Vagina (tissue), 2 donors: ENCODE data around the gene TYMS. TPM values are rescaled to one million over a fixed set of nuclear protein-coding genes. Genes with fewer than 3 reads are reported as not detected.

Experiments
- DNase-seq, 2 donors: peaks; one replicate each; pipeline ENCODE4 v3.0.0-alpha.2; 2017; ENCODE audit errors: extremely low spot score in 2 of 2
- H3K27ac ChIP-seq: fragments of 200-600 bp; sonication (generic); one replicate; pipeline ENCODE4 v1.5.1; 2019
- H3K27me3 ChIP-seq: fragments of 200-600 bp; sonication (generic); one replicate; pipeline ENCODE4 v1.5.1; 2019
- H3K36me3 ChIP-seq, 2 donors: fragments of 200-600 bp; sonication (generic); one replicate each; pipeline ENCODE4 v1.5.1; 2017 to 2019
- H3K4me1 ChIP-seq: fragments of 200-600 bp; sonication (generic); one replicate; pipeline ENCODE4 v1.5.1; 2019
- H3K4me3 ChIP-seq, 2 donors: fragments of 200-600 bp; sonication (generic); 1 replicate in 1 of 2; 2 replicates in 1 of 2; pipeline ENCODE4 v1.5.1; 2016 to 2019
- H3K9me3 ChIP-seq: fragments of 200-600 bp; sonication (generic); one replicate; pipeline ENCODE4 v1.5.1; 2019
- CTCF ChIP-seq, 3 experiments: fragments of 450-650 bp in 2 of 3; fragments of 200-600 bp in 1 of 3; sonication (generic) in 1 of 3; IDR thresholded peaks; one replicate each; pipeline ENCODE4 v1.5.1; 2017 to 2019; ENCODE audit warnings: antibody characterized with exemption in 3 of 3, mild to moderate bottlenecking in 2 of 3, moderate library complexity in 2 of 3
- POLR2A ChIP-seq, 2 donors: fragments of 450-650 bp; IDR thresholded peaks; one replicate each; pipeline ENCODE4 v1.6.1; 2017; ENCODE audit warnings: antibody characterized with exemption in 2 of 2, mild to moderate bottlenecking in 2 of 2, moderate library complexity in 2 of 2
- POLR2AphosphoS5 ChIP-seq, 2 donors: sonication (generic); formaldehyde crosslinking; IDR thresholded peaks; one replicate each; pipeline ENCODE4 v1.9.0; 2017; ENCODE audit warnings: antibody characterized with exemption in 2 of 2, mild to moderate bottlenecking in 2 of 2, low read depth in 1 of 2; ENCODE audit not compliant: insufficient read depth in 1 of 2
- intact Hi-C: fragments of 100-400 bp; cut with DNase I; formaldehyde crosslinking; loops from one replicate; pipeline ENCODE4 v1.15.1; 2023
- total RNA-seq: library from RNA; depleted of rRNA; stranded (reverse); fragments of >200 nt; gene quantifications from one replicate; pipeline ENCODE4 v1.2.3, GENCODE V29; 2016

Gene TYMS
- total RNA-seq, 1 donor from 2014 or later, result 11.3 TPM

- intact Hi-C loops, result no loop called here
- no peaks in the 10 kb centered on the region for H3K36me3 ChIP-seq
- DNase-seq, result no peak
- H3K4me3 ChIP-seq, result no peak overlapping the region
- H3K4me1 ChIP-seq, result no peaks in the 10 kb centered on the region
- no peak overlapping the region for H3K27ac ChIP-seq
- no peak for TF ChIP-seq POLR2A (IDR thresholded peaks at IDR 0.05)
- no peak for TF ChIP-seq POLR2AphosphoS5 (IDR thresholded peaks at IDR 0.05; ENCODE audit: insufficient read depth in 1 of 2, low read depth in 1 of 2)
- no peak for TF ChIP-seq CTCF (IDR thresholded peaks at IDR 0.05)
- H3K9me3 ChIP-seq, result no peaks in the 10 kb centered on the region
- H3K27me3 ChIP-seq, result no peaks in the 10 kb centered on the region
Observed at GRCh38 chr18:652131-652530, 5.3 kb upstream of the TYMS start.

GRCh38 chr18:653512-653911, 3.9 kb upstream of the TYMS start:
- TF ChIP-seq POLR2A (IDR thresholded peaks at IDR 0.05) (no peak), POLR2AphosphoS5 (IDR thresholded peaks at IDR 0.05; ENCODE audit: insufficient read depth in 1 of 2, low read depth in 1 of 2) (no peak), CTCF (IDR thresholded peaks at IDR 0.05) (no peak)
- intact Hi-C loops, result no loop called here
- Histone ChIP-seq H3K9me3 (no peaks in the 10 kb centered on the region), H3K4me1 (peaks cover 2% of the 10 kb centered on the region), H3K27me3 (no peaks in the 10 kb centered on the region), H3K36me3 (no peaks in the 10 kb centered on the region), H3K27ac (no peak overlapping the region), H3K4me3 (no peak overlapping the region)
- DNase-seq, result no peak

GRCh38 chr18:654601-655000, 2.9 kb upstream of the TYMS start:
- Histone ChIP-seq H3K27ac (no peak overlapping the region), H3K4me3 (no peak overlapping the region), H3K36me3 (no peaks in the 10 kb centered on the region), H3K4me1 (peaks cover 5% of the 10 kb centered on the region), H3K27me3 (no peaks in the 10 kb centered on the region), H3K9me3 (no peaks in the 10 kb centered on the region)
- intact Hi-C loops, result no loop called here
- TF ChIP-seq CTCF (IDR thresholded peaks at IDR 0.05), result no peak
- TF ChIP-seq POLR2AphosphoS5 (IDR thresholded peaks at IDR 0.05; ENCODE audit: insufficient read depth in 1 of 2, low read depth in 1 of 2), result no peak
- TF ChIP-seq POLR2A (IDR thresholded peaks at IDR 0.05), result no peak
- no peak for DNase-seq

- Histone ChIP-seq H3K4me1 (peaks cover 5% of the 10 kb centered on the region), H3K4me3 (no peak overlapping the region), H3K27me3 (no peaks in the 10 kb centered on the region), H3K27ac (no peak overlapping the region), H3K36me3 (no peaks in the 10 kb centered on the region), H3K9me3 (no peaks in the 10 kb centered on the region)
- intact Hi-C loops, result no loop called here
- TF ChIP-seq CTCF (IDR thresholded peaks at IDR 0.05), result no peak
- no peak for TF ChIP-seq POLR2AphosphoS5 (IDR thresholded peaks at IDR 0.05; ENCODE audit: insufficient read depth in 1 of 2, low read depth in 1 of 2)
- no peak for TF ChIP-seq POLR2A (IDR thresholded peaks at IDR 0.05)
- no peak for DNase-seq
Observed at GRCh38 chr18:655445-655844, 2.0 kb upstream of the TYMS start.

- DNase-seq, result no peak
- intact Hi-C loops, result no loop called here
- Histone ChIP-seq H3K36me3 (no peaks in the 10 kb centered on the region), H3K27ac (peak overlapping the region; percentile 4), H3K4me3 (peak overlapping the region; percentile 71 to 90), H3K9me3 (no peaks in the 10 kb centered on the region), H3K4me1 (peaks cover 5% of the 10 kb centered on the region), H3K27me3 (no peaks in the 10 kb centered on the region)
- TF ChIP-seq POLR2A (IDR thresholded peaks at IDR 0.05), result no peak
- peak in 1 of 2 donors; percentile 40 for TF ChIP-seq POLR2AphosphoS5 (IDR thresholded peaks at IDR 0.05; ENCODE audit: insufficient read depth in 1 of 2, low read depth in 1 of 2)
Observed at GRCh38 chr18:658001-658946, 821 bp downstream of the TYMS start.
